H1 (cell line): ENCODE results near the gene F10. TPM values are rescaled to one million over a fixed set of nuclear protein-coding genes. Genes with fewer than 3 reads are reported as not detected.
A peak's percentile ranks its signal among the peaks of the same experiment; 100 is the strongest.

ENCODE experiments used
- CTCF ChIA-PET: fragments of 300-600 bp; sonication (Branson Sonifier 250); formaldehyde crosslinking; loops from one replicate; lab custom pipeline; 2021; ENCODE audit not compliant: partially characterized antibody; lab: Charles Lee
- POLR2A ChIA-PET: fragments of 300-600 bp; sonication (Branson Sonifier 250); formaldehyde crosslinking; loops from one replicate; lab custom pipeline; 2021; ENCODE audit warnings: inconsistent platforms; ENCODE audit not compliant: partially characterized antibody; lab: Charles Lee
- DNase-seq, 2 experiments: peaks; one replicate each; pipeline versions ENCODE4 v3.0.0 to v3.0.0-alpha.2; 2010 to 2022; ENCODE audit warnings: low spot score in 2 of 2, low read depth in 1 of 2, mixed read lengths in 1 of 2
- FAIRE-seq: peaks from 2 replicates; lab custom pipeline; 2011; peaks lifted over from hg19 to GRCh38; lab: Jason Lieb, UNC
- H2AFZ ChIP-seq: 2 replicates; pipeline ENCODE4 v1.8.1; 2012; ENCODE audit warnings: low read length, inconsistent platforms
- H2AK5ac ChIP-seq: 2 replicates; pipeline ENCODE4 v1.6.1; 2013; ENCODE audit warnings: low read depth, low read length
- H2BK120ac ChIP-seq: replicated peaks from 2 replicates; pipeline ENCODE3; 2013; ENCODE audit warnings: low read depth, low read length, inconsistent platforms
- H2BK12ac ChIP-seq: 2 replicates; pipeline ENCODE4 v1.6.1; 2013; ENCODE audit warnings: low read depth, low read length
- H2BK15ac ChIP-seq: 2 replicates; pipeline ENCODE4 v1.6.1; 2013; ENCODE audit warnings: low read length
- H2BK20ac ChIP-seq: 2 replicates; pipeline ENCODE4 v1.6.1; 2013; ENCODE audit warnings: low read length
- H2BK5ac ChIP-seq: 2 replicates; pipeline ENCODE4 v1.6.1; 2013; ENCODE audit warnings: low read depth, low read length
- H3K14ac ChIP-seq: 2 replicates; pipeline ENCODE4 v1.6.1; 2013; ENCODE audit warnings: inconsistent platforms; ENCODE audit not compliant: insufficient read length
- H3K18ac ChIP-seq: 2 replicates; pipeline ENCODE4 v1.6.1; 2013; ENCODE audit warnings: low read length; ENCODE audit errors: extremely low read depth
- H3K23ac ChIP-seq: 2 replicates; pipeline ENCODE4 v1.6.1; 2013; ENCODE audit warnings: inconsistent platforms; ENCODE audit not compliant: insufficient read length
- H3K23me2 ChIP-seq: 2 replicates; pipeline ENCODE4 v1.6.1; 2013; ENCODE audit warnings: low read depth, low read length
- H3K27ac ChIP-seq: 2 replicates; pipeline ENCODE4 v1.6.1; 2011; ENCODE audit warnings: low read depth, low read length, inconsistent platforms
- H3K27me3 ChIP-seq, 4 experiments: replicated peaks in 1 of 4; 1 replicate in 1 of 4; 2 replicates in 3 of 4; pipeline versions ENCODE4 v1.6.1 to v1.8.1; 2011 to 2013; ENCODE audit warnings: low read length in 3 of 4, mild to moderate bottlenecking in 3 of 4, inconsistent platforms in 2 of 4, mixed read lengths in 2 of 4, moderate library complexity in 1 of 4; ENCODE audit not compliant: control insufficient read depth in 3 of 4, insufficient read depth in 3 of 4; ENCODE audit errors: extremely low read depth in 1 of 4
- H3K36me3 ChIP-seq, 4 experiments: 2 replicates each; pipeline versions ENCODE4 v1.6.1 to v1.8.1; 2011 to 2013; ENCODE audit warnings: mild to moderate bottlenecking in 4 of 4, low read length in 3 of 4, moderate library complexity in 2 of 4, control low read depth in 1 of 4, inconsistent platforms in 1 of 4; ENCODE audit not compliant: insufficient read depth in 4 of 4, control insufficient read depth in 2 of 4
- H3K4ac ChIP-seq: replicated peaks from 2 replicates; pipeline ENCODE3; 2013; ENCODE audit warnings: low read length, low read depth, mixed read lengths, inconsistent platforms; ENCODE audit not compliant: insufficient read length
- H3K4me1 ChIP-seq, 4 experiments: replicated peaks in 1 of 4; 1 replicate in 1 of 4; 2 replicates in 3 of 4; pipeline versions ENCODE4 v1.6.1 to v1.8.1; 2011 to 2013; ENCODE audit warnings: low read length in 3 of 4, inconsistent platforms in 2 of 4, mixed read lengths in 1 of 4; ENCODE audit not compliant: insufficient read depth in 4 of 4, control insufficient read depth in 3 of 4
- H3K4me2 ChIP-seq, 2 experiments: 2 replicates each; pipeline versions ENCODE4 v1.6.1 to v1.8.1; 2011 to 2013; ENCODE audit warnings: low read depth in 2 of 2, low read length in 2 of 2, control low read depth in 1 of 2, inconsistent platforms in 1 of 2, mild to moderate bottlenecking in 1 of 2; ENCODE audit not compliant: insufficient read depth in 1 of 2
- H3K4me3 ChIP-seq, 4 experiments: fragments of 200-600, 300-600 bp in 1 of 4; sonication (generic), shearing (Covaris generic), sonication (Bioruptor Twin) in 1 of 4; 2 replicates each; pipeline versions ENCODE4 v1.5.1 to v1.8.1; 2011 to 2016; ENCODE audit warnings: low read length in 4 of 4, low read depth in 3 of 4, control low read depth in 2 of 4, inconsistent platforms in 2 of 4, mild to moderate bottlenecking in 2 of 4, mixed read lengths in 1 of 4, moderate library complexity in 1 of 4; ENCODE audit not compliant: insufficient read depth in 2 of 4; ENCODE audit errors: extremely low read depth in 1 of 4
- H3K56ac ChIP-seq: replicated peaks from 2 replicates; pipeline ENCODE3; 2013; ENCODE audit warnings: low read depth, mild to moderate bottlenecking, mixed read lengths, low read length, inconsistent platforms; ENCODE audit not compliant: insufficient read length
- H3K79me1 ChIP-seq: 2 replicates; pipeline ENCODE4 v1.6.1; 2013; ENCODE audit warnings: low read depth, low read length, control low read depth
- H3K79me2 ChIP-seq, 2 experiments: 2 replicates each; pipeline versions ENCODE4 v1.6.1 to v1.8.1; 2012 to 2013; ENCODE audit warnings: low read length in 2 of 2, mild to moderate bottlenecking in 2 of 2, inconsistent platforms in 1 of 2; ENCODE audit not compliant: insufficient read depth in 2 of 2, control insufficient read depth in 1 of 2
- H3K9ac ChIP-seq, 4 experiments: replicated peaks in 1 of 4; 1 replicate in 1 of 4; 2 replicates in 3 of 4; pipeline versions ENCODE4 v1.6.1 to v1.8.1; 2011 to 2013; ENCODE audit warnings: low read depth in 3 of 4, low read length in 3 of 4, control low read depth in 2 of 4, mild to moderate bottlenecking in 2 of 4, moderate library complexity in 2 of 4, inconsistent platforms in 1 of 4; ENCODE audit errors: extremely low read depth in 1 of 4
- H3K9me3 ChIP-seq, 2 experiments: 2 replicates each; pipeline versions ENCODE4 v1.6.1 to v1.8.1; 2012 to 2013; ENCODE audit warnings: mild to moderate bottlenecking in 2 of 2, moderate library complexity in 2 of 2, control low read depth in 1 of 2, inconsistent platforms in 1 of 2, low read depth in 1 of 2, low read length in 1 of 2, mixed read lengths in 1 of 2; ENCODE audit not compliant: insufficient read depth in 2 of 2
- H4K20me1 ChIP-seq, 2 experiments: replicated peaks in 1 of 2; 2 replicates each; pipeline versions ENCODE3 to v1.8.1; 2011 to 2013; ENCODE audit warnings: inconsistent platforms in 2 of 2, low read length in 2 of 2, mild to moderate bottlenecking in 1 of 2; ENCODE audit not compliant: insufficient read depth in 2 of 2, control insufficient read depth in 1 of 2
- H4K5ac ChIP-seq: 2 replicates; pipeline ENCODE4 v1.6.1; 2013; ENCODE audit warnings: low read length, low read depth, mixed read lengths, inconsistent platforms; ENCODE audit not compliant: insufficient read length
- H4K8ac ChIP-seq: 2 replicates; pipeline ENCODE4 v1.8.0; 2013; ENCODE audit warnings: mild to moderate bottlenecking, moderate library complexity, low read length, inconsistent platforms; ENCODE audit not compliant: insufficient read depth; ENCODE audit errors: extremely low read depth
- H4K91ac ChIP-seq: replicated peaks from 2 replicates; pipeline ENCODE3; 2013; ENCODE audit warnings: low read length, mixed read lengths, inconsistent platforms; ENCODE audit not compliant: insufficient read length
- JUN ChIP-seq: IDR thresholded peaks from 2 replicates; pipeline ENCODE4 v1.6.1; 2011; ENCODE audit warnings: low read depth, mild to moderate bottlenecking, improper control_type of control experiment, low read length
- JUND ChIP-seq: IDR thresholded peaks from 2 replicates; pipeline ENCODE4 v1.6.1; 2011; ENCODE audit warnings: mild to moderate bottlenecking, improper control_type of control experiment, low read length
- KDM4A ChIP-seq: IDR thresholded peaks from one replicate; pipeline ENCODE4 v1.7.1; 2012; ENCODE audit warnings: low read depth, mild to moderate bottlenecking, moderate library complexity, low read length, inconsistent platforms; ENCODE audit not compliant: severe bottlenecking
- MAFK ChIP-seq: IDR thresholded peaks from 2 replicates; pipeline ENCODE4 v1.6.1; 2012; ENCODE audit warnings: low read depth, mild to moderate bottlenecking, improper control_type of control experiment, low read length
- WGBS, 2 experiments: shearing (Covaris generic) in 1 of 2; methylation state at CpG; one replicate each; pipeline versions ENCODE4 v1.1.6 to v1.1.7; 2013 to 2015; ENCODE audit warnings: low lambda C conversion rate in 2 of 2, mixed read lengths in 2 of 2, inconsistent platforms in 1 of 2, low coverage in 1 of 2, missing lambda C conversion rate in 1 of 2; ENCODE audit not compliant: insufficient replicate concordance in 2 of 2, insufficient coverage in 1 of 2, insufficient read length in 1 of 2; ENCODE audit errors: extremely low coverage in 1 of 2, missing lambda C conversion rate in 1 of 2; 5-methylcytosine and 5-hydroxymethylcytosine counted together
- polyA plus RNA-seq, 7 experiments: library from polyadenylated mRNA; depleted of rRNA in 3 of 7; stranded (reverse) in 5 of 7; unstranded in 2 of 7; fragments of >200 nt in 5 of 7; fragments of 200-250 nt in 2 of 7; gene quantifications; 1 replicate in 5 of 7; 2 replicates in 1 of 7; 4 replicates in 1 of 7; pipeline versions ENCODE4 v1.2.1 to v1.2.3, GENCODE V29; 2011 to 2013; ENCODE audit warnings: missing spikeins in 2 of 7, mixed read lengths in 2 of 7
- total RNA-seq: library from RNA; stranded (reverse); fragmentation: NEBNext Ultra II Directional; extraction: Animal tissue kit (Norgen Biotek cat#: 25700); gene quantifications from 2 replicates; pipeline ENCODE4 v1.2.1, GENCODE V29; 2021

Gene F10
- total and polyA plus RNA-seq, 2 of the 8 experiments (the other 6 are each of a cell fraction or from before 2014, with no cell fraction given), result 2.0 to 4.2 TPM

DNA sequence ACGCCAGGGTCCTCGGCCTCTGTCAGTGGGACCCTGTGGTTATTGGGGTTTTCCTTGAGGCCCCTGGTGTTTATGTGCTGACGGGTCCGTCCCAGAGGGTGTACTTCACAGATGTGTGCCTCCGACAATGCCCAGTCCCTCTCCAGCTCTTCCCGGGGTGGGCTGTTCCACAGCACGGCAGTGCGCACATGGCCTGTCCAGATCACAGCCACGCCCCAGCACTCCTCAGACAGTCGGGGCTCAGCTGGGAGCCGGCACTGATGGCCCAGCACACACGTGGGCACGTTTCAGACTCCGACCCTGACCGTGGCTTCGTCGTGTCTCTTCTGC, 33.9 kb upstream of the F10 start:
- Histone ChIP-seq H2BK5ac (no peak overlapping the region), H3K27me3 (no peaks in the 10 kb centered on the region), H3K4me3 (no peak overlapping the region), H3K4ac (no peak overlapping the region), H3K9ac (no peak overlapping the region), H3K4me2 (no peak overlapping the region), H2BK12ac (no peak overlapping the region), H3K23ac (no peak overlapping the region), H3K27ac (no peak overlapping the region), H3K23me2 (peaks cover 2% of the 10 kb centered on the region; the same call in 1 of the 2 replicates), H3K56ac (no peak overlapping the region), H3K9me3 (no peaks in the 10 kb centered on the region), H2BK20ac (no peak overlapping the region), H4K8ac (peak overlapping the region; percentile 38; the same call in 1 of the 2 replicates), H4K5ac (no peak overlapping the region), H4K91ac (no peak overlapping the region), H2AFZ (no peak overlapping the region), H2BK120ac (no peak overlapping the region), H3K36me3 (peaks cover 3 to 8% (median 4%) of the 10 kb centered on the region in 4 experiments; a peak in 4 of 8 replicates), H3K79me2 (no peaks in the 10 kb centered on the region), H3K4me1 (peaks cover 0 to 6% (median 4%) of the 10 kb centered on the region in 4 experiments; a peak in 2 of 7 replicates), H3K79me1 (no peaks in the 10 kb centered on the region), H3K18ac (no peak overlapping the region), H4K20me1 (no peaks in the 10 kb centered on the region), H2AK5ac (no peak overlapping the region), H2BK15ac (no peak overlapping the region), H3K14ac (no peak overlapping the region)
- WGBS, 2 experiments, result 92% methylated on average over 17 of the region's 17 CpGs; no CpG with 5 or more reads in 1 of the 2 experiments
- ChIA-PET CTCF (interaction anchor here (0.6 to 4.3 kb wide), 9 partner anchors 8 to 655 kb away, joined by 3 to 30 read pairs (median 7); no protein-coding TSS in a partner anchor), POLR2A (interaction anchor here (2.1 kb wide), 1 partner anchor 29 kb away, joined by 5 read pairs; no protein-coding TSS in a partner anchor)
- DNase-seq (no peak), FAIRE-seq (no peak)
- TF ChIP-seq JUN (no peak), JUND (no peak), MAFK (no peak), KDM4A (no peak)
